HG03280 (cell line): Measurements from ENCODE around the gene CHST3.
"Not testable (repeated sequence)": the region's sequence is repeated elsewhere in the genome, so short reads cannot be mapped to it uniquely, and the experiment has no call there.

Experiments used
- ATAC-seq: cut with Tn5 transposase; IDR thresholded peaks from one replicate; pipeline ENCODE4 v1.9.1; 2021; ENCODE audit warnings: mild to moderate bottlenecking, moderate library complexity; ENCODE audit not compliant: unreplicated experiment

CHST3 gene, protein sequence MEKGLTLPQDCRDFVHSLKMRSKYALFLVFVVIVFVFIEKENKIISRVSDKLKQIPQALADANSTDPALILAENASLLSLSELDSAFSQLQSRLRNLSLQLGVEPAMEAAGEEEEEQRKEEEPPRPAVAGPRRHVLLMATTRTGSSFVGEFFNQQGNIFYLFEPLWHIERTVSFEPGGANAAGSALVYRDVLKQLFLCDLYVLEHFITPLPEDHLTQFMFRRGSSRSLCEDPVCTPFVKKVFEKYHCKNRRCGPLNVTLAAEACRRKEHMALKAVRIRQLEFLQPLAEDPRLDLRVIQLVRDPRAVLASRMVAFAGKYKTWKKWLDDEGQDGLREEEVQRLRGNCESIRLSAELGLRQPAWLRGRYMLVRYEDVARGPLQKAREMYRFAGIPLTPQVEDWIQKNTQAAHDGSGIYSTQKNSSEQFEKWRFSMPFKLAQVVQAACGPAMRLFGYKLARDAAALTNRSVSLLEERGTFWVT

DNA sequence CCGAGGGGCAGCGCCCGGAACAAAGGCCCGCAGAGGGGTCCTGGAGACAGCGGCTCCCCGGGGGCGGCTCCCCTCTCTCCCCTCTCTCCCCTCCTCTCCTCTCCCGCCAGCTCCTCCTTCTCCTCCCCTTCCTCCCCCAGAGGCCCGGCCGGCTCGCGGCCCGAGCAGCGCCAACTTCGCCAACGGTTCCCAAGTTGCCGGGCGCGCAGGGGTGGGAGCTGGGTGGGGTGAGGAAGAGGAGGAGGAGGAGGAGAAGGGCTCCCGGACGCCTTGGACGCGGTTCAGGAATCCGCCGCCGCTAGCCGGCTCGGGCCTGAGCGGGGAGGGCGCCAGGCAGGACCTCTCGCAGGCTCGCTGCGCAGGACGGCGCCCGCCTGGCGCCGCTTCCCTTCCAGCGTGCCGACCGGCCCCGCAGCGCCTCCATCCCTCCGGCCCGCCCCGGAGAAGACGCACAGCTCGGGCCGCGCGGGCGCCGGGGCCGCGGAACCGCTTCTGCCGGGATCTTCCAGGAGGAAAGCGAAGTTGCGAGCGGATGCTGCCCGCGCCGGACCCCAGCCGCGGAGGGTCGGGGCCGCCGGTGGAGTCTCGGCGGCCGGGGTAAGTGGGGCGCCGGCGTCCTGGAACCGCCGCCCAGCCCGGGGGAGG is at the start of gene CHST3:
Gene CHST3 (plus strand): TSS at position 298 of the 645 bp plus-strand sequence. CDS start 41,448 bp downstream, outside the sequence.
- no peak for ATAC-seq

DNA sequence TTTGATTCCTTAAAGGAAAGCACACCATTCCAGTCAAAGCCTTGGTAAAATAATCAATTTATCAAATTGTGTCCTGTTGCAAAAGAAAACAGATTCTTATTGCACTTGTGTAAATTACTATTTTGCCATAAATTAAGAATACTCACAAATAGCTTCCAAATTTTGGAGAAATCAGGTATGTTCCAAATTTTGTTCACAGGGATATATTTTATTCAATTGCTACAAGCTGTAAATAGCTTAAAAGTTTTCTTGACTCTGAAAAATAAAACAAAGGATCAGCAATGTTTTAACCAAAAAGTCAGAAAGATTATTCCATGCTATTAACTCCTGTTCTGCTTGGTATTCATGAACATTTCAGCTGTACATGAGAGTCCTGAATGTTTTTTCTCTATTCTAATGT is 47.4 kb upstream of the CHST3 start:
- ATAC-seq = no peak

DNA sequence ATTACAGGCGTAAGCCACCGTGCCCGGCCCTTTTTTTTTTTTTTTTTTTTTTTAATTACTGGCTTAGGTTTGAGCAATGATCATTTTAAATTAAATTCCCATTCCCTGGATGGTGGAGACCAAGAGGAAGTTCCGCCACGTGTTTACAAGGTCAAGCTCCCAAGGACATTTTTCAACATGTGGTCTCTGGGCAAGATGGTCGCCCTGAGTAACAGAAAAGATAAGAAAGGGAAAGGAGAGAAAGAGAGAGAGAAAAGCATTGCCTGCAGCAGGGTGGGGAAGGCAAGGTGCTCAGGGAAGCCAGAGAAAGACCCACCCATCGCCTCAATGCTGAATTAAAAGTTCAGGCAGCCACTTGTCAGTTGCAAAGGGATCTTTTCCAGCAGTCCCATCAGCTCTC is 45.2 kb upstream of the CHST3 start:
- ATAC-seq = no peak

DNA sequence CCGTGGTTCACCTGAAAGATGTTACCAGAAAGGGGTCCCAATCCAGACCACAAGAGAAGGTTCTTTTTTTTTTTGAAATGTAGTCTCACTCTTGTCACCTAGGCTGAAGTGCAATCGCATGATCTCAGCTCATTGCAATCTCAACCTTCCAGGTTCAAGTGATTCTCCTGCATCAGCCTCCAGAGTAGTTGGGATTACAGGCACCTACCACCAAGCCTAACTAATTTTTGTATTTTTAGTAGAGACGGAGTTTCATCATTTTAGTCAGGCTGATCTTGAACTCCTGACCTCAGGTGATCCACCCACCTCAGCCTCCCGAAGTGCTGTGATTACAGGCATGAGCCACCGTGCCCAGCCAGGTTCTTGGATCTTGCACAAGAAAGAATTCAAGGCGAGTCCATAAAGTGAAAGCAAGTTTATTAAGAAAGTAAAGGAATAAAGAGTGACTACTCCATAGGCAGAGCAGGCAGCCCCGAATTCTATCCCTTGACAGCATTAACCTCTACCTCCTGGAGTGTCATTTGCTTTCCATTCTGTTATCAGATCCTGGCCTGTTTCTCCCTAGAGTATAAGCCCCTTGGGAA is 44.1 kb upstream of the CHST3 start:
- not testable (repeated sequence) for ATAC-seq

DNA sequence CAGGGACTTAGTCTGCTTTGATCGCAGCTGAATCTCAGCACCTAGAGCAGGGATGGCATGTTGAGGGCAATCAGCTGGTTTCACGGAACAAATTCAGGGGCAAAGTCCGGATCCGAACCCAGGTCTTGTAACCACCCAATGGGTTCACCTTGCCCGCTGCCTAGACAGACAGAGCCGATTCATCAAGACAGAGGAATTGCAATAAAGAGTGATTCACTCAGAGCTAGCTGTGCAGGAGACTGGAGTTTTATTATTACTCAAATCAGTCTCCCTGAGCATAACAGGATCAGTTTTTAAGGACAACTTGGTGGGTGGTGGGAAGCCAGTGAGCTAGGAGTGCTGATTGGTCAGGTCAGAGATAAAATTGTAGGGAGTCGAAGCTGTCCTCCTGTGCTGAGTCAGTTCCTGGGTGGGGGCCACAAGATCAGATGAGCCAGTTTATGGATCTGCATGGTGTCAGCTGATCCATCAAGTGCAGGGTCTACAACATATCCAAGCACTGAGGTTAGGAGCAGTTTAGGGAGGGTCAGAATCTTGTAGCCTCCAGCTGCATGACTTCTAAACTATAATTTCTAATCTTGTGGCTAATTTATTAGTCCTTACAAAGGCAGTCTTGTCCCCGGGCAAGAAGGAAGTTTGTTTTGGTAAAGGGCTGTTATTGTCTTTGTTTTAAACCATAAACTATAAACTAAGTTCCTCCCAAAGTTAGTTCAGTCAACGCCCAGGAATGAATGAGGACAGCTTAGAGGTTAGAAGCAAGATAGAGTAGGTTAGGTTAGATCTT is 43.5 kb upstream of the CHST3 start:
- no peak for ATAC-seq

DNA sequence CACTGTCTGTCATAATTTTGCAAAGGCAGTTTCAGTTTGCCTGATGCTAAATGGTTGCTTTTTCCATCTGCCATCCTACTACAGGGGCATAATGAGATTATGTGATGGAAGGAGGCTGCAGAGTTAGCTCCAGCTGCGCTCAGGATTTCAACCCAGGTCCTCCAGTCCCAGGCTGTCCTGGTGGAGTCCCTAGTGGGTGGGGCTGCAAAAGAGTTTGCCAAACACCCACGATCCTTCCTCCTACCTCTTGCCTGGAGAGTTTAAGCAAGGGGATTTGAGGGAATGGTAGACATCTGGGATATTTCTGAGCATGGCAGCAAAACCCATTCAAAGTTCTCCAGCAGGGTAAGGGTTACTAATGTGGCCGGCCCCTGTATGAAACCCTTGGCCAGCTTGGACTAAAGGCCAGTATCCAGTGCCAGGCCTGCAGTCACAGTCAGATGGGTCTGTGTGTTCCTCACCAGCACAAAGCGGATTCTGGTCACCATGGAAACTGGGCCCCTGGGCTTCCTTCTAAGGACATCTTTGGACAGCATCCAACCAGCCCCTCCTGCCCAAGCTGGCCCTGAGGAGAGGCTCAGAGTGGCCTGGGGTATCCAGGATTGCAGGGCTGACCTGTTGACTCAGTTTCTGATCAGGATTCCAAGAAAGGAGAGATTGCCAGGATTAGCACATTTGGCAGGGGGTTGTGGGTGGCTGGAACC is 42.7 kb upstream of the CHST3 start:
- ATAC-seq = no peak

DNA sequence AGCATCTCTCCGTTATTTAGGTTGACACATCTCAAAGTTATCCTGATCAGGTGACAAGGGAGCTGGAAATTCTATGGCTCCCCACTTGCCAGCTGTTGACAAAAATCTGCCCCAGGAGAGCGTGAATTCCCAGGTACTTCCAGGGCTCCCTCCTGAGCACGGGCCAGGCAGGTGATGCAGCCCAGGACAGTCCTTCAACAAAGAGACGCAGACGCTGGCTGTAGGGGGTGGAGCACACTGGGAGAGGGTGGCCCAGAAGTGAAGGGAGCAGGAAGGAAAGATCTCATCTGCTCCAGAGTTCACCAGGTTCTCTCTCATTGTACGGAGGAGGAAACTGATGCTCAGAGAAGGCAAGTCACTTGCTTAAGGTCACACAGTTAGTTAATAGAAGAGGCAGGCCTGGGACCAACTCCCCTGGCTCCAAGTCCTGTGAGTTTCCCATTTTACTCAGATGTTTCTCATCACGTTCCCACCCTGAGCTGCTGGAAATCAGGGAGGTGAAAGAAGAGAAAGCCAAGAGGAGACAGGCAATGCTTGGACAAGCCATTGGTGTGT is 41.0 kb upstream of the CHST3 start:
- no peak for ATAC-seq

DNA sequence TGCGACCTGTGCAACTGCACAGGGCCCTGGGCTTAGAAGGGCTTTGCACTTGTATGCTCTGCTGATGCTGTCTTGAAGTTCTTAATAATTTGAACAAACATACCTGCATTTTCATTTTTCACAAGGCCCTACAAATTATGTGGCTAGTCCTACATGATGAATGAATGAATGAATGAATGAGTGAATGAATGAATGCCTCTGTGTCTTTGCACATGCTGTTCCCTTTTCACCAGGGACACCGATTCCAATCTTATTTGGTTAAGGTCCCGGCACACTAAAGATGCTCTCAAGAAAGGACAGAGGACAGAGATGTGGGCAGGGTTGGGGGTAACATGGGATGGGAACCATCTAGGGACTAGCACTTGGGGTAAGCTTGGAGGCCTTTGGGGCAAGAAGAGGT is 39.4 kb upstream of the CHST3 start:
- no peak for ATAC-seq

DNA sequence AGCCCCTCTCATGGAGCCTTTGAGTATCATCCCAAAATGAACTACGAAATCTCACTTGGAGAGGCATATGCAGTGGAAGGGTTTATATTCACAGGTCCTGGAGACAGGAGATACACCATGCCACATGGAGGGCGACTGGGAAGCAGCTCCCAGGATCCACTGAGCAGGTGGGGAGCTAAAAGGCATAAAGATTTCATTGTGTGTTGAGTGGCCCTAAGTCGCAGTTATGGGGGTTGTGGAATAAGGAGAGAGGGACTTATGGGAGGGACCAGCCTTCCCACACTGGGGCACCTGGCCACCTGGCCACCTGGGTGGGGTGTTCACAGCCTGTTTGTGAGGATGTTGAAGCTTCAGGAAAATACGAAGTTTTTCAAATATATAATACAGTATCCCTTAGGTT is 37.0 kb upstream of the CHST3 start:
- no peak for ATAC-seq

DNA sequence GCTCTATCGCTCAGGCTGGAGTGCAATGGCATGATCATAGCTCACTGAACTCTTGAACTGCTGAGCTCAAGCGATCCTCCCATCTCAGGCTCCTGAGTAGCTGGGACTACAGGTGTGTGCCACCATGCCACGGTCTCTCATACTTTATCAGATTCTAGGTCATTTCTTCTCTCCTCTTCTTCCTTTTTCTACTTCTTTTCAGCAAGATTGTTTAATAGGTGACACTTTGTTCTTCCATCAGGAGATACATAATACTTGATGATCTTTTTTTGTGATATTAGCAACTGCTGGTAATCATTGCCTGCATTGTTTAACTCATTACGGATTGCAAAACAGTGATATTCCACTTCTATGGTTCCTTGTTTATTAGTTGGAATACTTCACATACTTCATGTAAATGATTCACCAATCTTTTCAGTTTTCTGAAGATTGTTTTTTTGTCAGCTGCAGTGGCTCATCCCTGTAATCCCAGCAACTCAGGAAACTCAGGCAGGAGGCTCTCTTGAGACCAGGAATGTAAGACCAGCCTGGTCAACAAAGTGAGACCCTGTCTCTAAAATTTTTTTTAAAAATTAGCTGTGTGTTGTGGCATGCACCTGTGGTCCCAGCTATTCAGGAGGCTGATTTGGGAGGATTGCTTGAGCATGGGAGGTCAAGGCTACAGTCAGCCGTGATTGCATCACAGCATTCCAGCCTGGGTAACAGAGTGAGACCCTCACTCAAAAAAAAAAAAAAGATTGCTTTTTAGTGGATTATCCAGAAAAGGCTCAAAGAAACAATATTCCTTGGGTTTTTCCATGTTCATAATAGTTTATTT is 36.2 kb upstream of the CHST3 start:
- ATAC-seq = no peak

DNA sequence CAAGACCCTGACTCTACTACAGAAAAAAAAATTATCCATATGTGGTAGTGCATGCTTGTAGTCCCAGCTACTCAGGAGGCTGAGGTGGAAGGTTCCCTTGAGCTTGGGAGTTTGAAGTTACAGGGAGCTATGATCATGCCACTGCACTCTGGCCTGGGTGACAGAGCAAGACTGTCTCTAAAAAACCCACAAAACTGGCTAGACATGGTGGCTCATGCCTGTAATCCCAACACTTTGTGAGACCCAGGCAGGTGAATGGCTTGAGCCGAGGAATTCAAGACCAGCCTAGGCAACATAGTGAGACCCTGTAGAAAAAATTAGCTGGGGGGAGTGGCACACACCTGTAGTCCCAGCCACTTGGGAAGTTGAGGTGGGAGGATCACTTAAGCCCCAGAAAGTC is 32.9 kb upstream of the CHST3 start:
- ATAC-seq = no peak

DNA sequence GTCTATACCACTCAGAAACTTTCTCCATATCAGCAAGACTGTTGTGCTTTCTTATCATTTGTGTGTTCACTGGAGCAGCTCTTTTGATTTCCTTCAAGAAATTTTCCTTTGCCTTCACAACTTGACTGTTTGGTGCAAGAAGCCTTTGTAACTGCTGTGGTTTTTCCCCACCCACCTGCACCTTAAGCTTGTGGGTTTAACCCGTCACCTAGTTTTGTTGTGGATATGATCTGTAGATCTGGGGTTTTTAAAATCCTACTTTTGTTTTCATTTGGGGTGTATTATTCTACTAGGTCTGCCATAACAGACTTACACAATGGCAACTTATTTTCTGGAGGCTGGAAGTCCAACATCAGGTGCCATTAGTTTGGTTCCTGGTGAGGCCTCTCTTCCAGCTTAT is 30.5 kb upstream of the CHST3 start:
- ATAC-seq = no peak

DNA sequence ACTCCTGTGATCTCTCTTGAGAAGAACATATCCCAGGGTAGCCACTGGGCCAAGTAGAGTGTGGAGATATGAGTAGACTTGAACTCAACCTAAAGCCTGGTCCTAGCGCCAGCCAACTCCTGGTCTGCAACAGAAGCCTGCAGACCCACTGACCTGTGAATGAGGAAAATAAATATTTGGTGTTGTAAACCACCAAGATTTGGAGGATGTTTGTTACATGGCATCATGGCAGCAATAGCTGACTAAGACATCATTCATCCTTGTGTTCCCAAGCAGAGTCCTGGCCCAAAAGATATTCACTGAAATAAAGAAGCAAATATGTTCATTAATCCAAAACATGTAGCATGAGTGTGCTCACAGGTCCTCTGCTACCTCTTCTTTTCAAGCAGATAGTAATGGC is 26.0 kb upstream of the CHST3 start:
- ATAC-seq = no peak

DNA sequence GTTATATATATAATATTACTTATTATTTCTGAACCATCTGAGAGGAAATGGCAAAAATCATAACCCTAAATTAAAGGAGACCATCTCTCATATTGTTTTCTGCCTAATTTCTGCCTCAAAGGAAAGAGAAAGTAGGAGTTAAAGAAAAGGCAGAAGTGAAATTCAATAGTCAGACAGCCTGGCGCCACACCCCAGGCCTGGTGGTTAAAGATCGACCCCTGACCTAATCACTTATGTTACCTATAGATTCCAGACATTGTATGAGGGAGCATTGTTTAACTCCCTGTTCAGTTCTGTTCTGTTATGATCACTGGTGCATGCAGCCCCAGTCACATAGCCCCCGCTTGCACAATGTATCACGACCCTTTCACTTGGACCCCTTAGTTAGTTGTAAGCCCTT is 24.9 kb upstream of the CHST3 start:
- ATAC-seq = no peak

DNA sequence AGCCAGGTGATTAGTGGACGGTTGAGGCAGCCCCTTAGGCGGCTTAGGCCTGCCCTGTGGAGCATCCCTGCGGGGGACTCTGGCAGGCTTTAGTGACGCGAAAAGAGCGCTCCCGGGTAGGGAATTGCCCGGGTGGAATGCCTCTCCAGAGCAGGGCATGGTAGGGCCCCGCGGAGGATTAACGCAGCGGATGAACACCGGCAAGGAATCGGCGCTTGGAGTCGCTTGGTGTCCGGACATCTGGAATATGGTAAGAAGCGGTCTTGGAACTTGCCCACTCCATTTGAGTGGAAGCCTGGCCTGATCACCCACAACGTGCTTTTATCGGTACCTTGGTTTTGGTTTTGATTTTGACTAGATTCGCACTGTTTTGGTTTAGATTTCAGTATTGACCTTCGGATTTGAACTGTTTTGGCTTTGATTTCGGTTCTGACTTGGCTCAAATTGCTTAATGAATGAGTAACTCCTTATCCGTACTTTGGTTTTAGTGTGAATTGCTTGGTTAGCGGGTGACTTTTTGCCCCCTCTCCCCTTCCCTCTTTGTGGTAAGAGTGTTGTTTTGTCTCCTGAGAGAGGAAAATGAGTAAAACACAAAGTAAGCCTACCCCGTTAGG is 24.2 kb upstream of the CHST3 start:
- ATAC-seq = no peak

DNA sequence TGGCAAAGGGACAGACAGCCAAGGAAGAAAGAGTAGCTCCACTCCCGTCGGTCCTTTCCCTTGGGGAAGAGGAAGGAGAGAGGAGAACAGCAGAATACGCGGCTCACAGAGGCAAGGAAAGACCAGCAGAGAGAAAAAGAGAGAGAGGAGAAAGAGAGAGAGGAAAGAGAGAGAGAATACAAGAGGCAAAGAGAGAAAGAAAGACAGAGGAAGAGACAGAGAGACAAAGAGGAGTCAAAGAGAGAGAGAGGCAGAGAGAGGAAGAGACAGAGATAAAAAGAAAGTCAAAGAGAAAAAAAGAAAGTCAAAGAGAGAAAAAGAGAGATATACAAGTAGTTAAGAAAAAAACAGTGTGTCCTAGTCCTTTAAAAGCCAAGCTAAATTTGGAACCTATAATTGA is 23.4 kb upstream of the CHST3 start:
- ATAC-seq = no peak

DNA sequence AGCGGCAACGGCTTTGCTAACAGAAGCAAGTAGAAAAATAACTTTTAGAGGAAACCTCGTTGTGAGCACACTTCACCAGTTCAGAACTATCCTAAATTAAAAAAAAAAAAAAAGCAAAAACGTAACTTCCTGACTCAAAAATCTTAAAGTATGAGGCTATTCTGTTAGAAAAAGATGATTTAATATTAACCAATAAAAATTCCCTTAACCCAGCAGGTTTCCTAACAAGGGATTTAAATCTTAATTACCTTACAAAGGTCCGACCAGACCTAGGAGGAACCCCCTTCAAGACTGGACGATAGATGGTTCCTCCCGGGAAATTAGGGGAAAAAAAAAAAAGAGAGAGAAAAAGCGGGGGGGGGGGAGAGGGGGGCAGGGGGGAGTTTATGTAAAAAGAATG is 22.9 kb upstream of the CHST3 start:
- ATAC-seq = no peak

DNA sequence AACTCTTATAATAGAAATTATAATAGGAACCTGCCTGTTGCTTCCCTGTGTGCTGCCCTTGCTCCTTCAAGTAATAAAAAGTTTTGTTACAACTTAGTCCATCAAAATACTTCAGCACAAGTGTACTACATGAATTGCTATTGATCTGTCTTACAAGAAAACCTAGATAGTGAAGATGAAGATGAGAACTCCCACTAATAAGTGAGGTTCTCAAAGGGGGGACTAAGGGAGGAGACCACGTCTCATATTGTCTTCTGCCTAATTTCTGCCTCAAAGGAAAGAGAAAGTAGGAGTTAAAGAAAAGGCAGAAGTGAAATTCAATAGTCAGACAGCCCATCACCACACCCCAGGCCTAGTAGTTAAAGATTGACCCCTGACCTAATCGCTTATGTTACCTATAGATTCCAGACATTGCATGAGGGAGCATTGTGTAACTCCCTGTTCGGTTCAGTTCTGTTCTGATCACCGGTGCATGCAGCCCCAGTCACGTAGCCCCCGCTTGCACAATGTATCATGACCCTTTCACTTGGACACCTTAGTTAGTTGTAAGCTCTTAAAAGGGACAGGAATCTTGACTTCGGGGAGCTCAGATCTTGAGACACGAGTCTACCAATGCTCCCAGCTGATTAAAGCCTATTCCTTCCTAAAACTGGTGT is 18.2 kb upstream of the CHST3 start:
- no peak for ATAC-seq

DNA sequence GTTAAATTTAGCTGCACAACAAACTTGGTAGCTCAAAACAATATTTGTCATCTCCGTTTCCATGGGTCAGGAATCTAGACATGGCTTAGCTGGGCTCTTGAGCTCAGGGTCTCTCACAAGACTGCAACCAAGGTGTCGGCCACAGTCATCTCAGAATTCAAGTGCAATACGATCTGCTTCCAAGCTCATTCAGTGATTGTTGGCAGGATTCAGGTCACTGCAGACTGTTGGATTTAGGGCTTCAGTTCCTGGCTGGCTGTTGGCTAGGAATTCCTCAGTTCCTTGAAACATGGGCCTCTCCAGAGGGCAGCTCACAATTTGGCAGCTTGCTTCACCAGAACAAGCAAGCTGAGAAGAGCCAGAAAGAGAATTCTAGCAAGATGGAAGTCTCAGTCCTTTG is 17.5 kb upstream of the CHST3 start:
- no peak for ATAC-seq
